HCT116 (cell line): Measurements from ENCODE around the gene GRK1. TPM values are rescaled to one million over a fixed set of nuclear protein-coding genes. Genes with fewer than 3 reads are reported as not detected.

Source experiments
- ATAC-seq: fragments of 200-7000 bp; cut with Tn5 transposase; 2 replicates; pipeline ENCODE4 v1.9.1; 2020; ENCODE audit warnings: mild to moderate bottlenecking, moderate library complexity
- BruUV-seq: library from RNA; stranded (reverse); fragments of 400-500 nt; replicated peaks from 2 replicates; lab custom pipeline; 2021; lab: Mats Ljungman, UMichigan
- CTCF ChIA-PET: fragments of 300-600 bp; sonication (Branson Sonifier 250); formaldehyde crosslinking; loops from one replicate; lab custom pipeline; 2021; ENCODE audit warnings: antibody characterized with exemption; lab: Charles Lee
- POLR2A ChIA-PET: fragments of 300-600, 350-600 bp; sonication (Branson Sonifier 250); formaldehyde crosslinking; loops from one replicate; lab custom pipeline; 2021; ENCODE audit warnings: antibody characterized with exemption; lab: Charles Lee
- RAD21 ChIA-PET, 2 experiments: fragments of 300-600 bp; sonication (Branson Sonifier 250); formaldehyde crosslinking; loops; one replicate each; lab custom pipeline; 2023; ENCODE audit warnings: low total read pairs in 2 of 2; ENCODE audit not compliant: uncharacterized antibody in 2 of 2, unreplicated experiment in 2 of 2, low non-redundant PET in 1 of 2; lab: Charles Lee
- DNase-seq: peaks from one replicate; pipeline ENCODE4 v3.0.0-alpha.2; 2010; ENCODE audit warnings: low read depth, low spot score
- H2AFZ ChIP-seq: fragments of 200-600 bp; shearing (Covaris generic), sonication (generic); 2 replicates; pipeline ENCODE4 v1.6.1; 2017; ENCODE audit warnings: low read depth, mixed run types, mixed read lengths, antibody characterized with exemption, low read length; ENCODE audit not compliant: poor library complexity, severe bottlenecking
- H3K27ac ChIP-seq: 2 replicates; pipeline ENCODE4 v1.5.1; 2012; ENCODE audit warnings: low read depth, low read length
- H3K27me3 ChIP-seq: fragments of 200-600 bp; sonication (generic); 2 replicates; pipeline ENCODE4 v1.6.1; 2016; ENCODE audit warnings: mixed run types, low read length, mixed read lengths; ENCODE audit not compliant: insufficient read depth
- H3K36me3 ChIP-seq, 2 experiments: fragments of 200-500 bp in 1 of 2; fragments of 200-600 bp in 1 of 2; sonication (Bioruptor generic) in 1 of 2; sonication (generic) in 1 of 2; 2 replicates each; pipeline versions ENCODE4 v1.5.1 to v1.6.1; 2014 to 2016; ENCODE audit warnings: low read length in 2 of 2, inconsistent platforms in 1 of 2, mixed read lengths in 1 of 2, mixed run types in 1 of 2; ENCODE audit not compliant: insufficient read depth in 2 of 2, control insufficient read depth in 1 of 2
- H3K4me1 ChIP-seq, 2 experiments: fragments of 200-600 bp in 1 of 2; sonication (generic) in 1 of 2; 2 replicates each; pipeline versions ENCODE4 v1.5.1 to v1.6.1; 2012 to 2017; ENCODE audit warnings: low read length in 2 of 2, inconsistent platforms in 1 of 2, mild to moderate bottlenecking in 1 of 2, mixed read lengths in 1 of 2, mixed run types in 1 of 2, moderate library complexity in 1 of 2; ENCODE audit not compliant: insufficient read depth in 2 of 2, control insufficient read depth in 1 of 2
- H3K4me2 ChIP-seq: fragments of 200-600 bp; sonication (generic); 2 replicates; pipeline ENCODE4 v1.6.1; 2017; ENCODE audit warnings: mixed run types, low read length, mixed read lengths
- H3K4me3 ChIP-seq, 2 experiments: fragments of 200-600 bp in 1 of 2; sonication (generic) in 1 of 2; replicated peaks in 1 of 2; 2 replicates each; pipeline ENCODE4 v1.5.1; 2011 to 2016; ENCODE audit warnings: low read length in 2 of 2, control low read depth in 1 of 2, low read depth in 1 of 2, mild to moderate bottlenecking in 1 of 2, mixed read lengths in 1 of 2, mixed run types in 1 of 2
- H3K79me2 ChIP-seq: fragments of 200-600 bp; sonication (generic); 2 replicates; pipeline ENCODE4 v1.6.1; 2017; ENCODE audit warnings: mild to moderate bottlenecking, mixed run types, low read length, moderate library complexity, mixed read lengths; ENCODE audit not compliant: insufficient read depth
- H3K9ac ChIP-seq: fragments of 200-600 bp; sonication (generic); 2 replicates; pipeline ENCODE4 v1.6.1; 2016; ENCODE audit warnings: low read length, mixed read lengths
- H3K9me2 ChIP-seq: fragments of 200-600 bp; sonication (generic), shearing (Covaris generic); 2 replicates; pipeline ENCODE4 v1.6.1; 2017; ENCODE audit warnings: mixed run types, mild to moderate bottlenecking, moderate library complexity; ENCODE audit not compliant: insufficient read depth
- H3K9me3 ChIP-seq, 2 experiments: fragments of 200-500 bp in 1 of 2; fragments of 200-600 bp in 1 of 2; sonication (Bioruptor generic) in 1 of 2; sonication (generic) in 1 of 2; 2 replicates each; pipeline ENCODE4 v1.6.1; 2014 to 2017; ENCODE audit warnings: low read length in 2 of 2, mixed read lengths in 2 of 2, inconsistent platforms in 1 of 2, low read depth in 1 of 2, mild to moderate bottlenecking in 1 of 2, mixed run types in 1 of 2, moderate library complexity in 1 of 2; ENCODE audit not compliant: control insufficient read depth in 1 of 2, insufficient read depth in 1 of 2
- H4K20me1 ChIP-seq: fragments of 200-600 bp; sonication (generic), shearing (Covaris generic); 2 replicates; pipeline ENCODE4 v1.6.1; 2017; ENCODE audit warnings: mixed run types, mild to moderate bottlenecking, moderate library complexity; ENCODE audit not compliant: insufficient read depth
- ATF3 ChIP-seq: IDR thresholded peaks from 2 replicates; pipeline ENCODE4 v1.6.1; 2012
- EGR1 ChIP-seq: IDR thresholded peaks from 2 replicates; pipeline ENCODE4 v1.6.1; 2012; ENCODE audit warnings: low read depth
- ELF1 ChIP-seq: IDR thresholded peaks from 2 replicates; pipeline ENCODE4 v1.6.1; 2012; ENCODE audit warnings: low read depth, borderline replicate concordance
- EZH2 ChIP-seq: fragments of 200-600 bp; sonication (generic); IDR thresholded peaks from 2 replicates; pipeline ENCODE4 v1.6.1; 2017; ENCODE audit warnings: antibody characterized with exemption, mixed run types
- EZH2phosphoT487 ChIP-seq: fragments of 200-600 bp; IDR thresholded peaks from 2 replicates; pipeline ENCODE4 v1.6.1; 2018; ENCODE audit warnings: antibody characterized with exemption, borderline replicate concordance
- FOSL1 ChIP-seq: IDR thresholded peaks from 2 replicates; pipeline ENCODE4 v1.6.1; 2012; ENCODE audit warnings: low read depth
- JUND ChIP-seq: IDR thresholded peaks from 2 replicates; pipeline ENCODE4 v1.6.1; 2012
- MAX ChIP-seq: IDR thresholded peaks from 2 replicates; pipeline ENCODE4 v1.6.1; 2012
- POLR2A ChIP-seq: IDR thresholded peaks from 2 replicates; pipeline ENCODE4 v1.7.0; 2011; ENCODE audit warnings: borderline replicate concordance; ENCODE audit not compliant: insufficient read depth, insufficient read length; ENCODE audit errors: extremely low read depth
- POLR2AphosphoS5 ChIP-seq: IDR thresholded peaks from 2 replicates; pipeline ENCODE4 v1.6.1; 2011; ENCODE audit warnings: mild to moderate bottlenecking, low read depth, low read length, moderate library complexity
- RAD21 ChIP-seq: IDR thresholded peaks from 2 replicates; pipeline ENCODE4 v1.6.1; 2012; ENCODE audit warnings: low read depth, mild to moderate bottlenecking
- SIN3A ChIP-seq: IDR thresholded peaks from 2 replicates; pipeline ENCODE4 v1.6.1; 2012; ENCODE audit warnings: low read depth
- TCF7L2 ChIP-seq: IDR thresholded peaks from 2 replicates; pipeline ENCODE4 v1.7.0; 2011; ENCODE audit warnings: borderline replicate concordance, inconsistent platforms; ENCODE audit not compliant: insufficient read depth, insufficient read length; ENCODE audit errors: extremely low read depth
- YY1 ChIP-seq: IDR thresholded peaks from 2 replicates; pipeline ENCODE4 v1.6.1; 2011; ENCODE audit warnings: low read length, low read depth, moderate library complexity, mild to moderate bottlenecking; ENCODE audit not compliant: insufficient replicate concordance; ENCODE audit errors: extremely low read depth
- ZBTB33 ChIP-seq: IDR thresholded peaks from 2 replicates; pipeline ENCODE4 v1.6.1; 2011; ENCODE audit warnings: mild to moderate bottlenecking, low read length, moderate library complexity; ENCODE audit not compliant: insufficient replicate concordance; ENCODE audit errors: extremely low read depth
- ZFX ChIP-seq: fragments of 450-650 bp; IDR thresholded peaks from 2 replicates; pipeline ENCODE4 v1.6.1; 2017
- ZNF274 ChIP-seq: fragments of 200-500 bp; sonication (Bioruptor generic); IDR thresholded peaks from 2 replicates; pipeline ENCODE4 v1.6.1; 2014; ENCODE audit warnings: mild to moderate bottlenecking, low read depth, low read length, inconsistent platforms
- intact Hi-C: fragments of 100-400 bp; cut with micrococcal nuclease; formaldehyde crosslinking; loops from 2 replicates; pipeline ENCODE4 v1.10.0; 2022
- total RNA-seq: library from RNA; stranded (reverse); gene quantifications from one replicate; pipeline ENCODE4 v1.2.1, GENCODE V29; 2021; ENCODE audit not compliant: unreplicated experiment

The GRK1 gene
- total RNA-seq, 1 experiment from 2014 or later: not detected

- DNase-seq: no peak
- Histone ChIP-seq H3K4me1 (peaks cover 9 to 14% of the 10 kb centered on the region in 2 experiments), H3K36me3 (no peaks in the 10 kb centered on the region), H3K4me3 (no peak overlapping the region), H3K9me3 (no peaks in the 10 kb centered on the region), H3K9me2 (no peaks in the 10 kb centered on the region), H3K27me3 (no peaks in the 10 kb centered on the region), H3K27ac (no peak overlapping the region), H3K4me2 (no peak overlapping the region), H4K20me1 (no peaks in the 10 kb centered on the region), H2AFZ (no peak overlapping the region), H3K9ac (no peak overlapping the region), H3K79me2 (no peaks in the 10 kb centered on the region)
- POLR2A ChIA-PET: no interaction called here
- ATAC-seq: no peak
- RAD21 ChIA-PET: no interaction called here
- no peak for TF ChIP-seq POLR2AphosphoS5
- TF ChIP-seq EZH2phosphoT487: no peak
- TF ChIP-seq EGR1: no peak
- no peak for TF ChIP-seq ZBTB33
- no peak for TF ChIP-seq ZFX
- no peak for TF ChIP-seq MAX
- TF ChIP-seq JUND: no peak
- BruUV-seq: no TSS peak
- intact Hi-C loops: no loop called here
- CTCF ChIA-PET: no interaction called here
Observed at GRCh38 chr13:113740286-113740556, 73.2 kb downstream of the GRK1 start.

- CTCF ChIA-PET: interaction anchor here (1.0 kb wide), 1 partner anchor 207 kb away, joined by 3 read pairs; no protein-coding TSS in a partner anchor
- BruUV-seq: no TSS peak
Observed at GRCh38 chr13:113740661-113741060, 73.6 kb downstream of the GRK1 start.

More at GRCh38 chr13:113740661-113741060, 73.6 kb downstream of the GRK1 start:
- H3K27ac ChIP-seq: no peak overlapping the region
- POLR2A ChIA-PET: no interaction called here
- RAD21 ChIA-PET: no interaction called here
- H3K9me2 ChIP-seq: no peaks in the 10 kb centered on the region
- H3K4me1 ChIP-seq: peaks cover 9 to 14% of the 10 kb centered on the region in 2 experiments
- H3K79me2 ChIP-seq: no peaks in the 10 kb centered on the region
- H2AFZ ChIP-seq: no peak overlapping the region
- H3K27me3 ChIP-seq: no peaks in the 10 kb centered on the region
- no peak for ATAC-seq
- no peak overlapping the region for H3K9ac ChIP-seq
- H3K4me2 ChIP-seq: no peak overlapping the region
- no peak for DNase-seq
- H3K36me3 ChIP-seq: no peaks in the 10 kb centered on the region
- no peak for TF ChIP-seq TCF7L2
- no peak for TF ChIP-seq FOSL1
- TF ChIP-seq ATF3: no peak
- no peak for TF ChIP-seq ZBTB33
- TF ChIP-seq ZNF274: no peak
- TF ChIP-seq YY1: no peak
- TF ChIP-seq POLR2A: no peak
- TF ChIP-seq RAD21: no peak
- no peak for TF ChIP-seq SIN3A
- TF ChIP-seq ELF1: no peak
- no peak for TF ChIP-seq EZH2
- TF ChIP-seq, all 23 proteins: peak for 0
- H3K9me3 ChIP-seq: no peaks in the 10 kb centered on the region
- no peak overlapping the region for H3K4me3 ChIP-seq
- no peaks in the 10 kb centered on the region for H4K20me1 ChIP-seq
- intact Hi-C loops: no loop called here
